HG03575 (cell line): ENCODE results near the gene COPZ1.
"Not testable (repeated sequence)": the region's sequence is repeated elsewhere in the genome, so short reads cannot be mapped to it uniquely, and the experiment has no call there.

ENCODE experiments used
- ATAC-seq: cut with Tn5 transposase; IDR thresholded peaks from one replicate; pipeline ENCODE4 v1.9.1; 2021; ENCODE audit not compliant: unreplicated experiment, insufficient number of reproducible peaks, low FRiP score; ENCODE audit errors: extremely low read depth

The COPZ1 gene

DNA sequence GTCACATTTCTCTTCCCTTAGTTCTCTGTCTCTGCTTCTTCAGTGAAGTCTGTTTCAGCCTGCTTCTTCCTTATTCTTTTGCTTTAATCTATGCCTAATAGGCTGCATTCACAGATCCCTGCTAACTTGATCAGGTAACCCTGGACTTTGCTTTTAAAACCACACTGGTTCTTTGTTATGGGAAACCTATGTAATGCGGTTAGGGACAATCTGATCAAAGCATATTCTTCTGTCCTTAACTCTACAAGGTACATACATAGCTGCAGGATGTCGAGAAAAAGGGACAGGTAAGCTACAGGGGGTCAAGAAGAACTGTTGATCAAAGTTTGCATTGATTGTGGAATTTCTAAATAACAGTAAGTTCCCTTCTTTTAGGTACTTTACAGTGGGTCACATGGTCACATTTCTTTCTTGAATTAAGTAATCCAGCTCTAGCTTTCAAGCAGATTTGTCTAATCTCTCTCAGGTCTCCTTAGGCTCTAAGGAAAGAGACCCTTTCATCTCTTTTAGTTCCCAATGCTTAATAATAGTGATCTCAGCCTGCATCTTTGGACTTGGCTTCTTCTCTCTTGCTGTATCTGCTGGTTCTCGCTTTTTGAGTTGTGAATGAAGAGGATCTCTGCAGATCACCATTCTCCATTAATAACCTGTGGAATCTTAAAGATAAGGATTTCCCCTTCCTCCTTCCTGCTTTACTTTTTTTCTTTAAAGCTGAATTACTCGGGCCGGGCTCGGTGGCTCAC, 3.8 kb downstream of the COPZ1 start:
- no peak for ATAC-seq

DNA sequence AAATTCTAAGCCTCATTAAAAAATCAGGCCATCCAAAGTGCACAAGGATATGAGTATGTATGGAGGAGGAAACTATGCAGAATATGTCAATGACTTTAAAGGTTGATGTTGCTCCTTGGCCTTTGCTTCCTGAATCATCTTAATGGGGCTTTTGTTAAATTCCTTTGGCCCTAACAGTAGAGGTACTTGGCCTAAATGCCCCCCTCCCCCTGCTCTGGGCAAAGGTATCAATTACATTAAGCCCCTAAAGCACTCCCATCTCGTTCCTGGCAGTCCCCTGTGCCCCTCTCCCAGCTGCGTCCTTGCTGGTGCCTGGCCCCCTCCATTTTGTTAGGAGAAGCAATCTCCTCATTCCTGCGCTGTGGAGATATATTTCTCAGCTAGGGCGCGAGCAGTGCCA, 4.8 kb downstream of the COPZ1 start:
- no peak for ATAC-seq

DNA sequence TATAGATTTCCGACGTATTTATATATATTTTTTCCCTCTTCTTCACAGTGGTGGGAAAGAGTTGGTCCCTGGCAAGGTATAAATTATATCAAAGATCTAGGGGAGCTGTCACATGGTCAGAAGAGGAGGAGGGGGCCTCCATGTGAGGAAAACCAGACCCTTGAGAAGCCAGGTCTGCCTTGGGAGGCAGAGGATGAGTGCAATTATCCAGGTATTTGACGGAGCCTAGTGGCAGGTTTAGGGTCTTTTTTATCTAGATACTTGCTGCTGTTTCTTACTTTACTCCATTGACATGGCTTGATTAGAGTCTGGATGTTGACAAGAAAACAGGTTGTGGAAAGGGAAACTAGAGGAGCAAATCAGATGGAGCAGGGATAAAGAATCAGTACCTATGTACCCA, 5.5 kb downstream of the COPZ1 start:
- ATAC-seq = no peak

DNA sequence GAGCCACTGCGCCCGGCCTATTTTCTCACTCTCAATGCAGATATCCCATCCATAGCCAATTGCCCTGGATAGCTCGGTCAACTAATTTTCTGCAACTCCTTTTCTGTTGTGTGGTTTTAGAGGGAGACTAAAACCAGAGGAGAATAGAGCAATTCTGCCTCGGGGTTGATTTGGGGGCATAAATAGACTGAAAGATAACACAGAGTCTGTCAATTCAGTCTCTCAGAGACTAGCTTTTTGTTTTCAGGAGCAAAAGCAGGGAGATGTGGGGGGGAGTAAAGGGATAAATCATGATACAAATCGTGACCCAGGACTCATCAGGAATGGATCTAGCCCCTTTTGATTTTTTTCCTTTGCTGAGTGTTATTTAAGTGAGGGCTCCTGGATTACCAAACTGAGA, 6.5 kb downstream of the COPZ1 start:
- no peak for ATAC-seq

DNA sequence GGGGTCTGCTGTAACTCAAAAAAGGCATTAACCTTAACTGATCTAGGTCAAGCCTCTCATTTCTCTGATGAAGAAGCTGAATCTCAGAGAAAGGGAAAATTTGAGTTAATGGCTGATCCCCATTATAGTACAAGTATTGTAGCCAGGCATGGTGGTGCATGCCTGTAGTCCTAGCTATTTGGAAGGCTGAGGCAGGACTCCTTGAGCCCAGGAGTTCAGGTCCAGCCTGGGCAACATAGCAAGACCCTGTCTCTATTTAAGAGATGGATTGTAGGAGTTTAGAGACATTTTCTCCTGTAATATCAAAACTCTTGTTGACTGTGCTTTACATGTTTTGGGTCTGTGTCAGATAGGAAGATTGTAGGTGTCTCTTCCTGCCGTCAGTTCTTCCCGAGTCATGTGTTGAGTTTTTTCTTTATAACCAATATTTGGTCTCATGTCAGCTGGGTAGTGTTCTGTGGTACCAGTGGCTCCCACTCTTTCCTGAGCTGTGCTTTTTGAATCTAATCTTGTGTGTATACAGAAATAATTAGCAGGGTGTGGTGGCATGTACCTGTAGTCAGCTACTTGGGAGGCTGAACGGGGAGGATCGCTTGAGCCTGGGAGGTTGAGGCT, 8.6 kb downstream of the COPZ1 start:
- no peak for ATAC-seq

DNA sequence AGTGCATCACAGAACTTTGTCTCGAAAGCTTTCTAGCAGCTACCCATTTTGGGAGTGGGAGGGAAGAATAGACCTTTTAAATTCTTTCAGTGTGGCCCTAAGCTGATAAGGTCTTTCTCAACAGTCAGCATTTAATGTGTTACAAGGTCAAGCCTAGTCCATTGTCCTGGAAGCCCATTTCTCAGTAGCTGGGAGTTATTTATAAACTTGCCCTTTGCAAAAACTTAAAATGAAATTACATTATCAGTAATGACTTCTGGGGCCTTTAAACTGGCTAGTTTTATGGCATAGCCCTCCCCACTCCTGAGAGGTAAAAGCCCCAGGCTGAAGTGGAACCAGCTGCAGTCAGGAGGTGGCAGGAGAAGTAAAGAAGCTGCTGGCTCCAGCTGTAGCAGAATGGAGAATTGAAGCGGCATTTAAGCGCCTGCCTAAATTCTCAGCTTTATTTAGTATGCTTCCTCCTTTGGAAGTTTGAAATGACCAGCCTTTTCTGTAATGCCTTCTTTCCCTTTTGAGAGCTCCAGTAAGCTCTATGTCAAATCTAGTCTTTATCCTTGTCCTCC, 12.4 kb downstream of the COPZ1 start:
- ATAC-seq = no peak

DNA sequence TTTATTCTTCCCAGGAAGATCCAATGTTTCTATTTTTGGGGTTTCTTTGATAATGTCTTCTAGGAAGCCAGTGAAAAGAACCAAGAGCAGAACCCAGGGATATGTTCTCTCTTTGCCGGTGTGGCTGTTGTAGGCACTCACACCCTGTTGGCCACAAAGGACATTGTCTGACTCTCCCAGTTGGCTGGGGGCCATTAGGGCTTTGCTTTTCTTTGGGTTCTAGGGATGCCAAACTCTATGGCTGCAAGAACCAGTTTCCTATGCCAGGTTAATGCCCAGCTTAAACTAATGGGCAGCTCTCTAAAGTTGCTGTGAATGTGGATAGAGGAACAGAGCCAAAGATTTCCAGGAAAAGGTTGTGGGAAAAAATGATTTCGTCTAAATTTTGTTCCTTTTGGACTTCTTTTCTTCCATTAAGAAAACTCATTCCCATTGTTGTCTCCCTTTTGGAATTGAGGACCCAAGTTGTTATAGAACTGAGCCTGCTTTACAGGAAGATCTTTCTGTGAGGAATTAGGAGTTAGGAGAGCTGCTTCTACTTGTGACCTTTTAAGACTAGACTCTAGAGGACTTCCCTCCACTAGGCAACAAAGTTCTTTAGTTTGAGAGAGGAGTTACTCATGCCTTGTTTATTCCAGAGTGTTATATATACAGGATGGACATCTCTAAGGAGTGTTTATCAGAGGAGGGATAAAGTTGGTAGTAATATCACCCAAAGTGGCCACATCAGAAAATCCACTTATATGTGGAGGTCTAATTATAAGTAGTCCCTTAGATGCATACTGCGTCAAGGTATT, 13.1 kb downstream of the COPZ1 start:
- ATAC-seq = no peak

DNA sequence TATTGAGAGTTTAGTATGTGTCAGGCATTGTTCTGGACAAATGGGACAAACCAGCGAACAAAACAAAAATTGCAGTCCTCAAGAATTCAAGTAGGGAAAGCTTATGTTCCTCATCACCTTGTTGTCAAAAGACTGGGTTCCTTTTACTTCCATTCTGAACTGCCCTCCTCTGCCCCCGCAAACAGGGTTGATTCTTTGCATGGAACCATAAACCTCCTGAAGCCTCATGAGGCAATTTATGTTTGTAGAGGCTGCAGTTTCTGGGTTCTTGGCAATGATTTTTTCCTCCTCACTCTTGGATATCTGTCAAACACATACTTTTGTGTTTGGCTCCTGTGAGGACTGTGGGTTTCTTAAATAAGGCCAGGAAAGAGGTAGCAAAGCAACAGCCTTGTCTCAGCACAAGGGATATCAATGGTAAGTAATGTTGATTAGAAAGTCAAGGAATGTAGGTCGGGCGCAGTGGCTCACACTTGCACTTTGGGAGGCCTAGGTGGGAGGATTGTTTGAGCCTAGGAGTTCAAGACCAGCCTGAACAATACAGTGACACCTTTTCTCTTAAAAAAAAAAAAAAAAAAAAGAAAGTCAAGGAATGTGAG, 13.9 kb downstream of the COPZ1 start:
- ATAC-seq = no peak

DNA sequence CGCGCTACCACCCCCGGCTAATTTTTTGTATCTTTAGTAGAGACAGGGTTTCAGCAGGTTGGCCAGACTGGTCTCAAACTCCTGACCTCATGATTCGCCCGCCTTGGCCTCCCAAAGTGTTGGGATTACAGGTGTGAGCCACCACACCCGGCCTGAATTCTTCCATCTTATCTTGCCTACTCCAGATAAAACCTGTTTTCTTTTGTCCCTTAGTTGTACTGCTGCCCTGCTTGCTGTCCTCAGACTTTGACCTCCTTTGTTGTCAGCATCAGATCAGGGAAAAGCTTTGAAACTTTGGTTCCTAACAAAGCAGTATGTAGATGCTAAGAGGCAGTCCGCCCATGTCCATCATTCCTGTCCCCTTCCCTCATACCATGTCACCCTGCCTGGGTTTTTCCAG, 15.9 kb downstream of the COPZ1 start:
- no peak for ATAC-seq

DNA sequence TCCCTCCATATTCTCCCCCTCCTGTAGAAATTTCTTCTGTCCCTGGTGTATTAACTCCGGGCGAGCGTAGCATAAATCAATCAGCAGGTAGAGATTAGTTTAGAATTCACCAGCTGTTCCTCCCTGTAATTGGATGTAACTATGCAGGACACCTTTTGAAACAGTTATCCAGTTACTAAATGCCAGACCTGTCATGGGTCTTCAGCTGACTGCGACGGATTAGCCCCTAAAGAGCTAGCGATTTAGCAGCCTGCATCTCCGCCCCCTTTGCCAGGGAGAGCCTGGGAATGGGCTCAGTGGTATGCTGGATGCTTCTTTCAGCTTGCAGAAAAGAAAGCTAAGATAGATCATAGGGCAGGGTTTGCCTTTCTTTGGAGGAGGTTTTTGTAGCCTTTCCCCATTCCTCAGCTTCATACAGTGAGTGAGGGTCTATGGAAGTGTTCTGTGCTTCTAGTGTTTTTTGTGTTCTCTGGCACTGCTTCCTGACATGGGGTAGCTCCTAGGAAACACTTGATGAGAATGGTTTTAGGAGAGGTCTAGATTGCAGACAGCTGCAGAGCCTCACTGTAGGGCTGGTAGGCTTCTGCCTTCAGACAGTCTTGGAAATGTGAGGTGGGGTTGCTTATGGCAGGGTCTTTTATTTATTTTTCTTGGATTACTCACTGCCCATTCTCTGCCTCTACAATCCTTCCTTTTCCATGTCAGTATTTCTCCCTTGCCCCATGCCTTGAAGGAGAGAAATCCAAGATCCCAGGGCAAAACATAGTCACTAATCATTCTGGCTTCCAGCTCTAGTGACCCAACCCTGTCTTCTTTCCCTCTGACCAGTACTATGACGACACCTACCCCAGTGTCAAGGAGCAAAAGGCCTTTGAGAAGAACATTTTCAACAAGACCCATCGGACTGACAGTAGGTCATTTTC, 16.7 kb downstream of the COPZ1 start:
- no peak for ATAC-seq

DNA sequence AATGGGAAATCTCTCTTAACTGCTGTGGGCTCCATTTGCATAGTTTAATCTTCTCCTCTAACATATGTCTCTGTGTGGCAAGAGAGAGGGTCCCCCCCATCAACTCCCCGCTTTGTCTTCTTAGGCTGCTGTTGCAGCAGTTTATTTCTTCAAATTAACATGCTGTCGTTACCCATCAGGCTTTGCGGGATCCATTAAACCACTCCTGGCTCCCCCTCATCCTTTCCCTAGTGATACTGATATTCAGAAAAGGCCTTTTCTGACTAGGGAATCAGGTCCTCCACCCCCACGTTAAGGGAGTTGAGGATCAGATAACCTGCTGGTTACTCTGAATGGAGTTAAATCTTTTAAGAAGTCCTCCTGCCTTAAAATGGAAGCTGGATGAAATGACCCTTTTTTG, 24.1 kb downstream of the COPZ1 start:
- no peak for ATAC-seq

DNA sequence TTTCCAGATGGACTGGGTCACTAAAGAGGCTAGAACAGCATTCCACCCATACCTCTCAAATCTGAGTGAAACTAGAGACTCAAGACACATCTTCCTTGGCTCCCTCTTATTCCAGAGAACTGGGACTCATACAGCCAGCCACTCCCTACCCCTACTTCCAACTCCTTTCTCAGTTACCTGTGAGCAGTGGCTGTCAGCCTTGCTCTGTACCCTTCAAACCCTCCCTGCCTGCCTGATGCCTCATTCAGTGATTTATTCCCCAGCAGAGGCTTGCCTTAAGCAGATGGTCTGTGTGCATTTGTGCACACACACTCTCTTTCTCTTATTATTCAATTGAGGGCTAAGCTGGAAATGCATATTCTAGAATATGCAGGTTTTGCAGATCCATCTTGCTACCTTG, 24.7 kb downstream of the COPZ1 start:
- no peak for ATAC-seq

DNA sequence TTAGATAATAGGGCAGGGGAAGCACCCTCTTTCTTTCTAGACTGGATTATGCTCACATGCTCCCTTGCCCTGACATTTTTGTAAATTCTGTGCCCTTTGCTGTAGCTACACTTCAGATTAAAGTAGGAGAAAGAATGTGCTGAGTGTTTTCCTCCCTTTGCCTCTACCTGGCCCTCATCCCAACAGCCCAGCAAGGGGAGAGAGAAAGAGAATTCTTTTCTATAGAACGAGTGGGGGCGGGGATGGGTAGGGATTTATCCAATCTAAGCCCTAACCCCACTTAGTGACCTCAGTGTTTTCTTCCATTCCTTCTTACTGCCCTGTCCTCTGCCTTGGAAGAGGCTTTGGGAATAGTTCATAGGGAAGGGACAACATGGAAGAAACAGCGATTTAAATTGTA, 25.8 kb downstream of the COPZ1 start:
- no peak for ATAC-seq

DNA sequence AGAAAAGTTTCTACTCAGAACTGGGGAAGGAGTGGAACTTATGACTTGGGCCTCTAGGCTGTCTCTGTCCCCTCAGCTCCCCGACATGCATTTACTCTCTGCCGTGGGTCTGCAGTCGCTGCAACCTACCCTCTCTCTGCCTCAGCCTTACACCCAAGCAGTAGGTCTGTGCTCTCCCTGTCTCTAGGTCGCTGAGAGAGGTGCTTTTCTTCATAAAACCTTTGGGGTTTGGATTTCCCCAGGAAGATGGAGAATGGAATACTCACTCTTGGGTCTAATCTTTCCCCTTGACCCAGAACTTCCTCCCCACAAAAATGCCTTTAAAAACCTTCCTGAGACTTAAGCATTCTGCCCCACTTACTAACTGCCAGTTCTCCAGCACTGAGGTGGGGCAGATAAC, 26.4 kb downstream of the COPZ1 start:
- ATAC-seq = no peak

DNA sequence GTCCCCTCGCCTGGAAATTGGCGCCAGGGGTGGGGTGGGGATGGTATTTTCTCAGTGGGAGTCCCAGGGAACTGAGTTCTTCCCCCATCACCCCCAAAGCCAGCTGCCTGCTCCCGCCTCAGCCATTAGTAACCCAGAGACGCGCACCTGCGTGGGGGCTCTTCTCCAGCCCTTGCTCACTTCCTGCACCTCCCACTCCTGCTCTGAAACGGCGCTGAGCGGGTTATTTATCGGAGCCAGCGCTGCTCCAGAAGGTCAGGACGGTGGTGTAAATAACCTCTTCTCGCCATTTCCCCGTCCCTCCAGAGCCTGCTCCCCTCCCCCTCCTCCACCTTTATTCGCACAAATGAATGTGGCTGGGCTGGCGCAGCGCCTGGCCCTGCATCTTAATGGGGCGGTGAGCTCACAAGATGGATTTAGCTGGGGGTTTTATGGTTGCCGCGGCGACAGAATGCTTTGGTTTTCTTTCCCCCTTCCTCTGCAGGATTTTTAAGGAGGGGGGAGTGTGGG, 27.1 kb downstream of the COPZ1 start:
- no peak for ATAC-seq

DNA sequence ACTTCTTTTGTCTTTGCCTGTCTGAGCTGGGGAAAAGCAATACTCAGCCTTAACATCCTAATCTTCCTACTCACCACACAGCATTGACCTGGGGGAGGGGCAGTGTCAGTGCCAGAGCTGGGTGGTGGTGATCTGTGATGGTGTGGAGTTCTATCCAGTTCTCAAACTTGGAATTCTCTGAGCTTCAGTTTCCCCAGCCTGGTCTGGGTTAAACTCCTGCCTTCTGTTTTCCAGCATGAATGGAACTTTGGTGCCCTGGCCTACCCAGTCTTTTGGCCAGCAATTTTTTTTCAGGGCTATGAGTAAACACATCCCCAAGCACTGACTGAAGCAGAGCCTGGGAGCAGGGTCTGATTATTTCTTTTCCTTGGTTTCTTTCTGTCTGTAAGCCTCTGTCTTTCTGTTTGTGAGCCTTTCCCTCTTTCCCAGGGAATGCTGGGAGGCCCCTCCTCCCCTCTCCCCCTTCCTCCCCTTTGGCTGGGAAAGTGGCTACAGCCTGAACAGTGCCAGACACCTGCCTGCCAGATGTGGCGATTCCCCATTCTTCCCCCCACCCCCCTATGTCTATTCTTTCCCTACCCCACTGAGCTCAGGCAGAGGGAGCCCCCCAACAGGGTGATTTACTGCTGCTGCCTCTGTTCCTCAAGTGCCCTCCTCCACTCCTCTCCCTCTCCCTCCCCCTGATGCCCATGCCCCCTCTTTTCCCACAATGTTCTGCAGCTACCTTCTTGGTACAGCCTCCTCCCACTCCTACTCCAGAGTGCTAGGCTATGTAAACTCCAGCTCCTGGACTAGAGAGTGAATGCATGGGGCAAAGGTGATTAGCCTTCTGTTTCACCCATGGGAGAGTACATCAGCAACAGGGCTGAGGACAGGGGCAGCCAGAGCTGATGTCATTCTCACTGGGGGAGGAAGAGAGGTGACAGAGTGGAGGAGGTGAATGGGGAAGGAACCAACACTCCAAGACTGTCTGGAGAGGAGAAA, 28.3 kb downstream of the COPZ1 start:
- ATAC-seq = no peak

DNA sequence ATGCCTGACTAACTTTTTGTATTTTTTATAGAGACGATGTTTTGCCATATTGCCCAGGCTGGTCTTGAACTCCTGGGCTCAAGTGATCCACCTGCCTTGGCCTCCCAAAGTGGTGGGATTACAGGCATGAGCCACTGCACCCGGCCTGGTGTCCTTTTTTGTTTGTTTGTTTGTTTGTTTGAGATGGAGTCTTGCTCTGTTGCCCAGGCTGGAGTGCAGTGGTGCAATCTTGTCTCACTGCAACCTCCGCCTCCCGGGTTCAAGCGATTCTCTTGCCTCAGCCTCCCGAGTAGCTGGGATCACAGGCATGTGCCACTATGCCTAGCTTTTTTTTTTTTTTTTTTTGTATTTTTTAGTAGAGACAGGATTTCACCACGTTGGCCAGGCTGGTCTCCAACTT, 29.3 kb downstream of the COPZ1 start:
- not testable (repeated sequence) for ATAC-seq
